SHP77 (cell line): Measurements from ENCODE around the gene ST6GALNAC2.

ENCODE experiments used
- DNase-seq, 2 experiments: peaks; one replicate each; lab custom pipeline; 2025; lab: John Stamatoyannopoulos, UW

The ST6GALNAC2 gene

DNA sequence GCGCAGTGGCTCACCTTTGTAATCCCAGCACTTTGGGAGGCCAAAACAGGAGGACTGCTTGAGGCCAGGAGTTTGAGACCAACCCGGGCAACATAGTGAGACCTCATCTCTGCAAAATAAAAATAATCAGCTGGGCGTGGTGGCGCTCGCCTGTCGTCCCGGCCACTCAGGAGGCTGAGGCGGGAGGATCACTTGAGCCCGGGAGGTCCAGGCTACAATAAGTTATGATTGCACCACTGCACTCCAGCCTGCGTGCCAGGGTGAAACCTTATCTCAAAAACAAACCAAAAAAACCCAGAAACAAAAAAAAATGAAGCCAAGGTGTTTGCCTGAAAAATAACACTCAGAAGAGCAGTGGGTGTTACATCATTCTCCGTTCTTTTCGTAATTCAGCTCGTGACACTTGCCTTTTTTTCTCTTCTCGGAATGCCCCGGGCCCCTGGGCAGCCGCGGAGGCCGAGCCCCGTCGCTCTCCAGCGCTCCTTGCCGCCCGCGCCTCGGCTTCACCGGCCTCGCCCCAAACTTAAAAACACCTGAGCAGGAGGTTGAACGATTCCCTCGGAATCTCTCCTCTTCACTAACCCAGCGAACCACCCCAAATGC lies 28.8 kb downstream of the ST6GALNAC2 start:
- DNase-seq, result no peak

- DNase-seq, result peak in 1 of 2 experiments; percentile 49
These were observed 31.5 kb downstream of the ST6GALNAC2 start for GRCh38 chr17:76554131-76554530.

DNA sequence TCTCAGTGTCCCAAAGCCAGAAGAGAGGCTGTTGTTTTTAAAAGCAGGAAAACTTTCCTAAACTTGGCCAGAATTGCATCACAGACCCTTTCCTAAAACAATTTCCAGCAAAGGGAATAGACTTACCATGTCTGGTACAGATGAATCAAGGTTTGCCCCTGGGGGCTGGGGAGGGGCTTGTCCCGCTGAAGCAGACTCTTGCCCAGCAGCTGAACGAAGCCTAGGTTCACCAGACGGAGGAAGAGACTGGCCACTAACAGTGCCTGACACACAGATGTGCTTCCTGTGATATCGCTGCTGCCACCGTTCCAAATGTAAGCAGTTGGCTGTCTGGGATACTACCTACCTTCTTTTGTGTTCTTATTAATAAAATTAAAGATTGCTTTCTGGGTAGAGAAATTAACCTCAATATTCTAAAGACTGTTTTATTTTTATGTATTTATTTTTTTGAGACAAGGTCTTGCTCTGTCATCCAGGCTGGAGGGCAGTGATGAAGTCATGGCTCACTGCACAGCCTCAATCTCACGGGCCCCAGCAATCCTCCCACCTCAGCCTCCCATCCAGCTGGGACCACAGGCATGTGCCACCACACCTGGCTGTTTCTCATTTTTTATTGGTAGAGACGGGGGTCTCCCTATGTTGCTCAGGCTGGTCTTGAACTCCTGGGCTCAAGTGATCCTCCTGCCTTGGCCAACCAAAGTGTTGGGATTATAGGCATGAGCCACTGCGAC lies 32.3 kb downstream of the ST6GALNAC2 start:
- DNase-seq, result no peak

GRCh38 chr17:76551685-76552084 lies 34.0 kb downstream of the ST6GALNAC2 start:
- no peak for DNase-seq

DNA sequence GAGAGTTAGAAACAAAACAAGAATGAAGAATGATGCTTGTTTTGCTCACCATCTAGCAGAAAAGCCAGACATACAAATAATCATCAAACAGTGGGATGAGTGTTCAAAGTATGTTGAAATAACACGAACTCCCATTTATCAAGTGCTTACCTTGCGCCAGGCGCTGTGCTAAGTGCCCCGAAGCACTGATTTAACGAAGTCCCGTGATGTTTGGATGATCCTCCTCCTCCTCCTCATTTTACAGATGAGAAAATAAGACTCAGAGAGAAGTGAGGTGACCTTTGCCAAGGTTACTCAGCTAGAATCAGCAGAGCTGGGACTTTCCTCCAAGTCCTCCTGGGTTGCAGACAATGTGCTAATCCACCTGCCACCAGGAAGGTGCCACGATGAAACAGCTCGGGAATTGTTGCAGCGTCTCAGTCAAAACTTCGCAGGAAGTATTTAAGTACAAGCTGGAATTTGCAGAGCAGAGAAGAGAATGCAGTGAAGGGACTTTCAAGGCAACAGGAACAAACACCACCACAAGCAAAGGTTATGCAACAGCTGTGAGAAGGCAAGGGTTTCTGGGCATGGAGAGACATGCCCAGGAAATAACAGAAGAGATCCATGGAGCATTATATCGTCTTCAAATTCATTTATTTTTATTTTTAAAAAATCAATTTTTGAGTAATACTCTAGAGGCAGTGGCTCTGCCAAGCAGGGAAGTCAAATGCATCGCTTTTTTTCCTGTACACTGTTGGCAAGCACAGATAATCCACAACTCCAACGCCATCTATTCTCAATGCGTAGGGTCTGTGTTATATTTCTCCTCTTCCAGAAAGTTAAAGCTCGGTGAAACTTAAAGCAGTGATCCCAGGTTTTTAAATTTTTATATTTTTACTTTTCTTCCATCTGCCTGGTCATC lies 34.7 kb downstream of the ST6GALNAC2 start:
- DNase-seq, result no peak

GRCh38 chr17:76549539-76549938 lies 36.1 kb downstream of the ST6GALNAC2 start:
- no peak for DNase-seq

DNA sequence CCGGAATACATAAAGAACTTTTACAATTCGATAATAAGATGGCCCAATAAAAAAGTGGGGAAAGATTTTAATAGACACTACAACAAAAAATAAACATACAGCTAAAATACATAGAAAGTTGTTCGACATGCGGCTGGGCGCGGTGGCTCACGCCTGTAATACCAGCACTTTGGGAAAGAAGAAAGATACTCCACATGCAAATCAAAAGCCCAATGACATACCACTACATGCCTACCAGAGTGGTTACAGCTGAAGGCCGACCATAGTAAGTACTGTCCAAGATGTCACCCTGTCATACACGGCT lies 36.5 kb downstream of the ST6GALNAC2 start:
- DNase-seq, result no peak

- DNase-seq, result no peak
These were observed 37.1 kb downstream of the ST6GALNAC2 start for GRCh38 chr17:76548378-76549214.

- no peak for DNase-seq
These were observed 37.9 kb downstream of the ST6GALNAC2 start for GRCh38 chr17:76547642-76548202.

DNA sequence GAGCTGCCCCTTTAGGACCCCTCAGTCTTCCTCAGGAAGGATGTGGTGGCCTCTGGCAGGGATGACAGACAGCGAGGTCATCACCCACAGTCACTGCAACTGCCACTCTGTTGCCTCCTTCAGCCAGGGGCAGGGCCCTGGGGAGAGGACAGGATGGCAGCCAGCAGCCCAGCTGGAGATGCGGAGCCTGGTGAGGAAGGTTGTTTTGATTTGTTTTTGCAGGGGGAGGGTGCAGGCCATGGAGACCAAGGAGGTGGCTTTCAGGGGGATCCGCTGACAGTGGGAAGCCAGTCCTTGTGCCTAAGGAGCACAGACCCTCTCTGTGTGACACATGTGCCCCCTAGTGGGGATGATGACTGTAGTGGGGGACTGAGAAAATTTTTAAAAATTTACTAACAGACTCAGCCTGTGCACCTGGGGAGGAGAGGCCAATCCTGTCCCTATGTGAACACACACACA lies 38.4 kb downstream of the ST6GALNAC2 start:
- DNase-seq, result peak; percentile 76 to 85

GRCh38 chr17:76546556-76547182 lies 39.0 kb downstream of the ST6GALNAC2 start:
- DNase-seq, result no peak

GRCh38 chr17:76545918-76546555 lies 39.6 kb downstream of the ST6GALNAC2 start:
- no peak for DNase-seq

DNA sequence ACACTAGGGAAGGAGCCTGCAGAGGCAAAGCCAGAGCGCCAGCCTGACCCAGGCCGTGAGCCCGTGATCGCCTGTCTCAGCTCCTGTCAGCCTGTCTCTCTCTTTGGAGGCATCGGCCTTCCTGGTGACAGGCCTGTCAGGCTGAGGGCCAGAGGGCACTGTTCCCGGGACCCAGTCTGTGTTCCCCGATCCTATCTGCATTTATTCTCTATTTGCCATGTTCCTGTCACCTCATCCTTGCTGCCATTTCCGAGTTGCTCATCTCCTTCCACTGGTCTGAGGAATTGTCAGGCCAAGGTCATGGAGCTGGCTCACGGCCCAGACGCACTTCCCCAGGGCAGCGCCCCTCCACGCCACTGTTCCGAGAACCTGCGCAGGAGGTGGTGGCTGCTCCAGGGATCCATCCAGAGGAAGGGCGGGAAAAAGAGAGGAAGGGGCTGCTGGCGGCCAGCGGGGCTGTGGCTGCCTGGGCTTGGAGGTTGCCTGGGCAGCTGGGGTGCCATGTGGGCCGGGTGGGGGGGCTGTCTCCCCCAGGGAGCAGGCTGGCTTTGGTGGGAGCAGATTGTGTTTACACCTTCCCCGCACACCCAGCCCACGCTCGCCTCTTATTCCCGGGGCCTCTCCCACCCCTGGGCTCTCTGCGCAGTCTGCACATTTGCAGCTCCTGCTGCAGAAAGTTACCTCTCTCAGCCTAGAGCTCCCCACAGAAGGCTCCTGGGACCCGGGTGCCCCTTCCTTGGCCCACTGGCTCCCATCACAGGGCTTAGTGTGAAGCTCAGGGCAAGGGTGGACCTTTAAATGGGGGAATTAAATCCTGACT lies 40.9 kb downstream of the ST6GALNAC2 start:
- no peak for DNase-seq

DNA sequence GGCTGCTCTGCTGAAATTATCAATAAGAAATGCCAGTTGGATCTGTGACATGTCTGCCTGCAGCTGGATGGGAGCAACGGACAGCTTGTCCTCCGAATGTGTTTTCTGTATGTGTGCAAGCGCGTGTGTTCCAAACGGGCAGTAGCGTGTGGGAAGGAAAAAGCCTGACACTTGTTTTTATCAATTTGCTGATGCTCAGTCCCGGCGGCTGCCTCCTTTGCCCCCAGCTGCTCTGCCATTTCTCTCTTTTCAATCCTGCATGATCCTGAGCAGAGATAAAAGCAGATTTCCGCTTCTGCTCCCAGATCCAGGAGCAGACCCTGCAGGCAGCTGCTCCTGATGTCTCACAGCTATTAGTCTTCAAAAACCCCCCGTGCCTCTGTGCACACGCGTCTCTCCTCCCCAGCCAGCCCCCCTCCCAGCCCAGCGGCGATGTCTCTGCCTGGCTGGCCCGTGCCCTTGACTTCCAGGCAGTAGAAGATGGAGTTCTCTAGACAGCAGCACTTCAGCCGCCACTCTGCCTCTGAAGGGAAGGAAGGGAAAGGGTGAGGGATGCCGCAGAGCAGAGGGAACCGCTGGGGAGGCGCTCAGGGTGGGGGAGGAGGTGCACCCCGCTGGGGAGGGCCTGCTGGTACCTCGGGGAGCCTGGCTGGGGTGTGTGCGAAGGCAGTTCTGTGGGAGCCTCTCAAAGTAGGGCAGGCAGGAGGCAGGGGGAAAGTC lies 41.7 kb downstream of the ST6GALNAC2 start:
- DNase-seq, result no peak

DNA sequence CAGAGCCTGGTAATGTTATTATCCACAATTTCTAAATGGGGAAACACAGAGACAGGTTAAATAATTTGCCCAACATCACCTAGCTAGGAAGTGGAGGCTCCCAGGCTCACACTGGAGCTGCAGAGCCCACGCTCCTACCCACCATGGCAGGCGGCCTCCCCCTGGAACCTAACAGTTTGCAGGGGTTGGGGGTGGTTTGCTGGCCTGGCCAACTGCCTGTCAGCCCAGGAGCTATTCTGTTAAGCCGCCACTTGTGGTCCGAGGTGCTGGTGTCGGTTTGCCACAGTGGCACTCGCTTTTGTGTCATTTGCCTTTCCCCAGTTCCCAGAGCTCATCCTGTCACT lies 42.2 kb downstream of the ST6GALNAC2 start:
- no peak for DNase-seq

- DNase-seq, result no peak
These were observed 42.7 kb downstream of the ST6GALNAC2 start for GRCh38 chr17:76542984-76543383.

DNA sequence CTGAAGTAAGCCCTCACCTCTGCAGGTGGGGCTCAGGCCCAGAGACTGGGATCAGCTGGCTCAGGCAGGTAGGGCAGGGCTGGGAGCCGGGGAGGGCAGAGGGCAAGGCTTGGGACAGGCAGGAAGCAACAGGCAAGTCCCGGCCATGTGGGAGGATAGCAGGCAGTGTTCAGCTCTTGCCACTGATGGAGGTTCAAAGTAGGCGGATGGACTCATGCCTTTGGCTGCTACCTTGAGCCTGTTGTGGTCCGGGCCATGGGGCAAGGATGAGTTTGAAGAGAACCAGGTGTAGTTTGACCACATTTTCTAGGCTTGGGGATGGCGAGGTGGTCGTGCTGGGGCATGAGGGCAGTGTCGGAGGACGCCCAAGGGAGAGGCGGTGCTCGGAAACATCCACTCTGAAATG lies 43.1 kb downstream of the ST6GALNAC2 start:
- no peak for DNase-seq

DNA sequence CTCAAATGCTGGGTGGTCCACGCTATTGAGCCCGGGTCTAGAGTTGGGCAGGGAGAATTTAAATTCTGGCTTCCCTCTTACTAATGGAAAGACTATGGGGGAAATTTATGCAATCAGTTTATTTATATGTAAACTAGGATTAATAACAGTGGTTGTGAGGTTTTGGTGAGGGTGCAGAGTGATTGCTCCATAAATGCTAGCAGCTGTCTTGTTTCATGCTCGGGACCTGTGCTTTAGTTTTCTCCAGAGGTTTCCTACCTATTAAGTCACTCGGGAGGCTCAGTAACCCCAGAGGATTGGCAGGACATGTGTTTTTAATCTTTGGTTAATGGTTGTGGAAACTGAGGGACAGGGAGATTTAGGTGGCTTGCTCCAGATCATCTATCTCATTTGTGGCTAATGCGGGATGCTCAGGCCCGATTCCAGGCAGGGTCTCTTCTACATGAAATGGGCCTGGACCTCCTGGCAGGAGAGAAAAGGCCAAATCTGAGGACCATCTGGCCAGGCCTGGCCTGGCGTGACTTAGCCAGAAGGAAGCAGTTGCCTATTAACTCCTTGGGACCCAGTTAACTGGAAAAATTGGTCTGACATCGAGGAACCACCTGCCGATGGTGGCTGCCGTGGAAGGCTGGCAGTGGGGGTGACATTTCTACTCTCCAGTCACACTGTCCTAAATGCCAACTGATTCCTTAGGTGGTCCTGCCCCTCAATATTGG lies 43.8 kb downstream of the ST6GALNAC2 start:
- no peak for DNase-seq
